Dermis blood vessel endothelial cell (primary cell): Measurements from ENCODE around the gene TEX22. TPM values are rescaled to one million over a fixed set of nuclear protein-coding genes. Genes with fewer than 3 reads are reported as not detected.

Source experiments
- DNase-seq: peaks from one replicate; pipeline ENCODE4 v3.0.0; 2010
- total RNA-seq: library from RNA; depleted of rRNA; stranded (reverse); fragments of >200 nt; gene quantifications from 2 replicates; pipeline ENCODE4 v1.2.3, GENCODE V29; 2014

TEX22 gene
- total RNA-seq, 1 donor from 2014 or later = 0.17 TPM

GRCh38 chr14:105408592-105408991 is 10.3 kb downstream of the TEX22 start:
- no peak for DNase-seq

DNA sequence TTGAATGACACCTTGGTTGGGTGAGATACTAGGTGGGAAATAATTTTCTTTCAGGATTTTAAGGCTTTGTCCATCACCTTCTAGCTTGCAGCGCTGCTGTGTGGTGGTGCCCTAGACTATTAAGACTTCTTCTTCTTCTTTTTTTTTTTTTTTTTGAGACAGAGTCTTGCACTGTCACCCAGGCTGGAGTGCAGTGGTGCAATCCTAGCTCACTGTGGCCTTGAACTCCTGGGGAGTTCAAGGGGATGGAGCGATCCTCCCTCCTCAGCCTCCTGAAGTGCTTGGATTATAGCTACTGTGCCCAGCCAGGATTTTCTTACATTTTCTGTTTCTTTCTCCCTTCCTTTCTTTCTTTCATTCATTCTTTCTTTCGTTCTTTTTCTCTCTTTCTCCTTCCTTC is 11.0 kb downstream of the TEX22 start:
- no peak for DNase-seq

DNA sequence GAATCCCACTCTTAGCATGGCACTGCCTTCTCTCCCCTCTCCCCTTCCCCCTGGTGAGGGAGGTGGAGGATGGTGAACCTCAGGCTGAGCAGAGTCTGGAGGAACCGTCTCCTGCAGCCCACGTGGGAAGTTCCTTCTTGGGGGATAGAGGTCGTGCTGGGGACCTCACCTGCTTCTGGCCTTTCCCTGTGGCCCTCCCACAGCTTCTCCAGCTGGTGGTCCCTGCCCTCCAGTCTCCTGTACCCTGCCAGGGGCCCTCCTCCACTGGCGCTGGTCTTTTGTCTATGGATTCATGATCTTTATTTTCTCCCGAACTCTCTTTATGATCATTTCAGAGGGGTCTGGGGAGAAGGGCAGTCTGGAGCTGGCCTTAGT is 12.3 kb downstream of the TEX22 start:
- no peak for DNase-seq

DNA sequence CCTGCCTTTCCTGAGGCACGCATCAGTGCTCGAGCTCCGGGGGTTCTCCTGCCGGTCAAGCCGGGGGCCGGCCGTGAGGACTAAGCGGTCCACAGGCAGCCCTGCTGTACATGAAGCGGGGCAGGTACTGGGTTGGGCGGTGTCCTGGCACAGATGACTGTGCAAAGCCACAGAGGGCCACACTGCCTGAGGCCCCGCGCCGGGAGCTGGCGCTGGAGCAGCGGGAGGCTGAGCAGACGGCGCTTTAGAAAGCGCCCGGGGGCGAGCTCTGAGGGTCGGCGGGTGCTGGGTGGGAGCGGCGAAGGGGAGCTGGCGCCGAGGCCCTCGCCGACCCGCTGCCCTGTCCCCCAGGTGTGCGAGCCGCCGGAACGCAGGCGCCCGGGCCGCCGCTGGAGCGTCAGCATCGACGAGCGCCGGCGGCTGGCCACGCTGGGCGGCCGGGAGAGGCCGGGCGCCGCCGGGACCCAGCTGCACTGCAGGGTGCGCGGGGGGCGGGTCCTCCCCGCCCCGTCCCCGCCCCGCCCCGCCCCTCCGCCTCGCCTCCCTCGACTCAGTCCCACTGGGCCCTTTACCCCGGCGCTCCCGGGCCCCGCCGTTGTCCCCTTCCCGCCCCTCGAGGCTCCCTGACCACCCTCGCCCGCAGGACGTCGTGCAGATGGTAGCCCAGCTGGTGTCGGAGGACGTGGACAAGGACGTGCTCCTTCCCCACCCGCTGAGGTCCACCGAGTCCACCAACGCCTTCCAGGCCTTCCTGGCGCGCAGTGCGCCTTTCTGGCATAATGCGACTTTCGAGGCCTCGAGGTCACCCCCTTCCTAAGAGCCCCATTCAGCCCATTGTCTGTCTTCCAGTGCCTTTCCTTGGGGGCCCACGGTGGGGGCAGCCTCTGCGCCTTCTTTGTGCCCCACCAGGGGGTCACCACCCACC is 12.9 kb downstream of the TEX22 start:
- DNase-seq = peak; percentile 48

- DNase-seq = no peak
Measured at GRCh38 chr14:105411985-105412770, 13.8 kb downstream of the TEX22 start.

DNA sequence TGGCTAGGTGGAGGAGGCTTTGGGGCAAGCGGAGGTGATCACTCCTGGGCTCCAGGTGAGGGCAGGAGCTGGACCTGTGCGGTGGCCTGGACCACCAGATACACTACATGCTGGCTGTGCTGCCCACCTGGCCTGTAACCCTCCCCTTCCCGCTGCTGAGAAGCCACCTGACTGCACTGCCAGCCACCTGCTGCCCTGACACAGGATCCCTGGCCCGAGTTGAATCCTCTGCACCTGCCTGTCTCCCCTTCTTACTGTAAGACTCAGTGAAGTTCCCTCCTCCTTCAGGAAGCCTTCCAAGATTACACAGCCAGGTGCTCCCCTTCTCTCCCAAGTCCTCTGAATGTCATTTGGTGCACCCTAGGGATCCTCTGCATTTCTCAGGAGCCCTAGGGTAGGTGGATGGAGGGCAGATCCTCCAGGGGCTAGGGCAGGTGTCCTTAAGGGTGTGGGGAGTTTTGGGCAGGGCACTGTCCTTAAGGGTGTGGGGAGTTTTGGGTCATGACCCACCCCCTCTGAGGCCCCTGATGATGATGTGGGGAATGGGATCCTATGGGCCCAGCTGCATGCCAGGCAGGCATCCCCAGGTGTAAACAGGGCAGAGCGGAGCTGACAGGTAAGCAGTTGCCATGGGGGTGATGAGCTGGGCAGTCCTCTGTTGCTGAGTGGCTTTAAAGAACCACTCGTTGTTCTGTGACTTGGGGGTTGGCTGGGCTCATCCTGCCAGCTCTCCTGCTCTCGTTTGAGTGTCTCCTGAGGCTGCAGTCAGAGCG is 14.6 kb downstream of the TEX22 start:
- DNase-seq = no peak

- DNase-seq = no peak
Measured at GRCh38 chr14:105413544-105413886, 15.2 kb downstream of the TEX22 start.

- DNase-seq = peak; percentile 78
Measured at GRCh38 chr14:105414456-105415371, 16.4 kb downstream of the TEX22 start.

DNA sequence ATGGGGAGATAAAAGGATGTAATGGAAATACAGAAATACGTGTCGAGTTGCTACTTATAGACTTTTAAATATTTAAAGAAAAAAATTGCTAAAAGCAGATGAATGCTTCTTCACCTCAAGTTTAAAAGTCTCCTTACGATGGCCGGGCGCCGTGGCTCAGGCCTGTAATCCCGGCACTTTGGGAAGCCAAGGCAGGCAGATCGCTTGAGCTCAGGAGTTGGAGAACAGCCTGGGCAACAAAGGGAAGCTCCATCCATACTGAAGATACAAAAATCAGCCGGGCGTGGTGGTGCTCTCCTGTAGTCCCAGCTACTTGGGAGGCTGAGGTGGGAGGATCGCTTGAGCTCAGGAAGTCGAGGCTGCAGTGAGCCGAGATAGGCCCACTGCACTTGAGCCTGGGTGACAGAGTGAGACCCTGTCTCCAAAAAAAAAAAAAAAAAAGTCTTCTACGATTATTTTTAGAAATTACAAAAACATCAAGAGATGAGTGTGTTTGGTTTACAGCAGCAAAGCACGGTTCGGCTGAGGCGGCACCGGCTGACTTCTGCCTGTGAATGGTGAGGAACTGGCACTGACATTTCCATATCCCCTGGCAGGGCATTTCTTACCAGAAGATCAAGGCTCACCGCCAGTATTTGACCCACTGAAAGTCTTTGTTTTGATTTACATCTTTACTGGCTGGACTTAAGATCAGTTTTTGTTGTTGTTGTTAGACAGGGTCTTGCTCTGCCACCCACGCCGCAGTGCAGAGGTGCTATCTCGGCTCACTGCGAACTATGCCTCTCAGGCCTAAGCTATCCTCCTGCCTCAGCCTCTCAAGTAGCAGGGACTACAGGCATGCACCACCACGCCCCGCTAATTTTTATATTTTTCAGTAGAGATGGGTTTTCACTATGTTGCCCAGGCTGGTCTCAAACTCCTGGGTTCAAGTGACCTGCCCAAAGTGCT is 17.4 kb downstream of the TEX22 start:
- no peak for DNase-seq

- no peak for DNase-seq
Measured at GRCh38 chr14:105416671-105417070, 18.3 kb downstream of the TEX22 start.

DNA sequence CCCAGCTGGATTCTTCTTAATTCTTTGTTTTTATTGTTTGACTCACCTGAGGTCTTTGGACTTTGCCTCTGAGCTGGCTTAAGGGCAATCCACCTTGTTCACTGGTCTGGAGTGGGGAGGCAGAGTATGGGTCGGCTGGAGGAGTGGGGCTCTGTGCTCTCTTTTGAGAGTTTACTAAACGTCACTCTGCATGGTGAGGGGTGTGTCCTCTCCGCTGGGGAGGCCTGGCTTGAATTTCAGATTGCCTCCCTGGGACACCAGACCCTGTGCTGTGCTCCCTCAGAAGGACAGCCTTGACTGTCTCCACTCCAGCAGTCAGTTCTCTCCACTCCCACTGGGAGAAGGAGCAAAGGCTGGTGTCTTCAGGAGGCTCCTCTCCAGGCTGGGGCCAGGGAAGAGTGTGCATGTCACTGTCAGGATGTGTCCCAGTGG is 19.4 kb downstream of the TEX22 start:
- DNase-seq = no peak

GRCh38 chr14:105418269-105419194 is 20.2 kb downstream of the TEX22 start:
- no peak for DNase-seq

GRCh38 chr14:105419195-105420091 is 21.1 kb downstream of the TEX22 start, which contains the start of gene MTA1:
Gene MTA1, plus strand, starts transcription at chr14:105419827. Its CDS starts 209 bp downstream, at chr14:105420036.
- peak; percentile 49 for DNase-seq

GRCh38 chr14:105420101-105420973 is 22.0 kb downstream of the TEX22 start:
- no peak for DNase-seq

- DNase-seq = no peak
Measured at GRCh38 chr14:105420974-105421674, 22.8 kb downstream of the TEX22 start.
